HepG2 (cell line): ENCODE results near the gene RP2. TPM values are rescaled to one million over a fixed set of nuclear protein-coding genes. Genes with fewer than 3 reads are reported as not detected.

ENCODE experiments used
- ELF1 ChIP-seq: sonication (generic); formaldehyde crosslinking; IDR thresholded peaks from 2 replicates; pipeline ENCODE4 v1.4.0; 2020; ENCODE audit warnings: missing genetic modification reagents
- FOXM1 ChIP-seq: sonication (generic); formaldehyde crosslinking; IDR thresholded peaks from 2 replicates; pipeline ENCODE4 v1.5.0; 2020; ENCODE audit warnings: missing genetic modification reagents
- IKZF4 ChIP-seq: sonication (generic); formaldehyde crosslinking; IDR thresholded peaks from 2 replicates; pipeline ENCODE4 v1.5.1; 2020; ENCODE audit warnings: borderline replicate concordance, mild to moderate bottlenecking, low read depth, missing genetic modification reagents; ENCODE audit errors: not compliant biosample characterization
- MBD4 ChIP-seq: IDR thresholded peaks from 2 replicates; pipeline ENCODE4 v1.6.1; 2012; ENCODE audit warnings: low read length, inconsistent platforms, borderline replicate concordance
- PRPF4 ChIP-seq: fragments of 200-400 bp; formaldehyde crosslinking; IDR thresholded peaks from 2 replicates; pipeline ENCODE4 v1.6.1; 2016; ENCODE audit warnings: low read length, low read depth; ENCODE audit not compliant: poor library complexity, severe bottlenecking
- SIX4 ChIP-seq: sonication (generic); formaldehyde crosslinking; IDR thresholded peaks from 2 replicates; pipeline ENCODE4 v1.4.0; 2020; ENCODE audit warnings: missing genetic modification reagents
- SMAD1 ChIP-seq: sonication (generic); formaldehyde crosslinking; IDR thresholded peaks from 2 replicates; pipeline ENCODE4 v1.4.0; 2020; ENCODE audit warnings: missing genetic modification reagents, low read depth, mild to moderate bottlenecking, borderline replicate concordance
- SMAD9 ChIP-seq: sonication (generic); formaldehyde crosslinking; IDR thresholded peaks from 2 replicates; pipeline ENCODE4 v1.5.1; 2020; ENCODE audit warnings: mild to moderate bottlenecking, missing genetic modification reagents
- TGIF2 ChIP-seq: IDR thresholded peaks from 2 replicates; pipeline ENCODE4 v1.6.1; 2016; ENCODE audit warnings: control low read depth, missing compliant biosample characterization
- ZFP82 ChIP-seq: sonication (generic); formaldehyde crosslinking; IDR thresholded peaks from 2 replicates; pipeline ENCODE4 v1.5.1; 2020; ENCODE audit warnings: mild to moderate bottlenecking, missing genetic modification reagents, borderline replicate concordance
- ZNF260 ChIP-seq: sonication (generic); formaldehyde crosslinking; IDR thresholded peaks from 2 replicates; pipeline ENCODE4 v1.4.0; 2020; ENCODE audit warnings: missing genetic modification reagents, low read depth, mild to moderate bottlenecking, borderline replicate concordance
- ZNF841 ChIP-seq: sonication (generic); formaldehyde crosslinking; IDR thresholded peaks from 2 replicates; pipeline ENCODE4 v1.8.1; 2023; ENCODE audit warnings: missing genetic modification reagents, borderline replicate concordance
- ZSCAN29 ChIP-seq: sonication (generic); formaldehyde crosslinking; conservative IDR thresholded peaks from 2 replicates; pipeline ENCODE4 v1.4.0; 2020; ENCODE audit warnings: mild to moderate bottlenecking, missing genetic modification reagents
- polyA plus RNA-seq, 8 experiments: library from polyadenylated mRNA; depleted of rRNA in 3 of 8; stranded (reverse) in 7 of 8; unstranded in 1 of 8; fragments of >200 nt; fragmentation: Illumina TruSeq in 4 of 8; extraction: Trizol in 4 of 8; gene quantifications; 2 replicates each; pipeline versions ENCODE4 v1.2.1 to v1.2.3, GENCODE V29; 2011 to 2016; ENCODE audit warnings: low read depth in 4 of 8, missing spikeins in 1 of 8, mixed read lengths in 1 of 8; ENCODE audit not compliant: insufficient read depth in 1 of 8
- total RNA-seq, 5 experiments: library from RNA; depleted of rRNA; stranded (reverse); fragments of >200 nt; fragmentation: Illumina TruSeq; extraction: Trizol; gene quantifications; 2 replicates each; pipeline ENCODE4 v1.2.3, GENCODE V29; 2016; ENCODE audit warnings: low read depth in 1 of 5
- TF ChIP-seq, protein P1 (sequence below): sonication (generic); formaldehyde crosslinking; IDR thresholded peaks from 2 replicates; pipeline ENCODE4 v1.8.0; 2022; ENCODE audit warnings: mild to moderate bottlenecking, missing genetic modification reagents; ENCODE audit not compliant: insufficient replicate concordance
- TF ChIP-seq, protein P2 (sequence below): sonication (generic); formaldehyde crosslinking; IDR thresholded peaks from 2 replicates; pipeline ENCODE4 v1.4.0; 2020; ENCODE audit warnings: missing genetic modification reagents, borderline replicate concordance
- TF ChIP-seq, protein P3 (sequence below): sonication (generic); formaldehyde crosslinking; IDR thresholded peaks from 2 replicates; pipeline ENCODE4 v1.4.0; 2020; ENCODE audit warnings: mild to moderate bottlenecking, missing genetic modification reagents, borderline replicate concordance
- TF ChIP-seq, protein P4 (sequence below): sonication (generic); formaldehyde crosslinking; IDR thresholded peaks from 2 replicates; pipeline ENCODE4 v1.4.0; 2020; ENCODE audit warnings: mild to moderate bottlenecking, missing genetic modification reagents

The RP2 gene
- total and polyA plus RNA-seq, 2 of the 13 experiments (the other 11 are each of a cell fraction or from before 2014, with no cell fraction given): 5.0 to 9.9 TPM

DNA sequence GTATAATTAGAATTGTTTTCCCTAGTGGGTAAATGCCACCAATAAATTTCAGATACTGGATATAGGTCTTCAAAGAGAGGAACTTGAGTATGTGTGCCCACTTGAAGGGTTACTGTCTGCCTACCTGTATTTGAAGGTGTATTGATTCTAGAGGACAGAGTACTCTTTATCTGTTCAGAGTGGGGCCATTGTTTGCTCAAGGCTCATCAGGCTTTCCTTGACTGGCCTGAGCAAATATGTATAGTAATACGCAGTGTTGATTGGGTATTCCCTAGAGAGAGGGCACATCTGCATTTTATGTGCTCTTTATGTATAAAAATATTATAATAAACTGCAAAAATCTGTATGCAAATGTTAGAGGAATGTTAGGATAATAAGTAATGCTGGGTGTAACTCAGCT lies 23.7 kb downstream of the RP2 start (continued):
- TF ChIP-seq, protein P1, sequence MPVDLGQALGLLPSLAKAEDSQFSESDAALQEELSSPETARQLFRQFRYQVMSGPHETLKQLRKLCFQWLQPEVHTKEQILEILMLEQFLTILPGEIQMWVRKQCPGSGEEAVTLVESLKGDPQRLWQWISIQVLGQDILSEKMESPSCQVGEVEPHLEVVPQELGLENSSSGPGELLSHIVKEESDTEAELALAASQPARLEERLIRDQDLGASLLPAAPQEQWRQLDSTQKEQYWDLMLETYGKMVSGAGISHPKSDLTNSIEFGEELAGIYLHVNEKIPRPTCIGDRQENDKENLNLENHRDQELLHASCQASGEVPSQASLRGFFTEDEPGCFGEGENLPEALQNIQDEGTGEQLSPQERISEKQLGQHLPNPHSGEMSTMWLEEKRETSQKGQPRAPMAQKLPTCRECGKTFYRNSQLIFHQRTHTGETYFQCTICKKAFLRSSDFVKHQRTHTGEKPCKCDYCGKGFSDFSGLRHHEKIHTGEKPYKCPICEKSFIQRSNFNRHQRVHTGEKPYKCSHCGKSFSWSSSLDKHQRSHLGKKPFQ (CRISPR knock-in tag): no peak
- TF ChIP-seq IKZF4 (CRISPR knock-in tag): no peak
- no peak for TF ChIP-seq ZNF841 (CRISPR knock-in tag)
- TF ChIP-seq ZNF260: no peak
- TF ChIP-seq, protein P2, sequence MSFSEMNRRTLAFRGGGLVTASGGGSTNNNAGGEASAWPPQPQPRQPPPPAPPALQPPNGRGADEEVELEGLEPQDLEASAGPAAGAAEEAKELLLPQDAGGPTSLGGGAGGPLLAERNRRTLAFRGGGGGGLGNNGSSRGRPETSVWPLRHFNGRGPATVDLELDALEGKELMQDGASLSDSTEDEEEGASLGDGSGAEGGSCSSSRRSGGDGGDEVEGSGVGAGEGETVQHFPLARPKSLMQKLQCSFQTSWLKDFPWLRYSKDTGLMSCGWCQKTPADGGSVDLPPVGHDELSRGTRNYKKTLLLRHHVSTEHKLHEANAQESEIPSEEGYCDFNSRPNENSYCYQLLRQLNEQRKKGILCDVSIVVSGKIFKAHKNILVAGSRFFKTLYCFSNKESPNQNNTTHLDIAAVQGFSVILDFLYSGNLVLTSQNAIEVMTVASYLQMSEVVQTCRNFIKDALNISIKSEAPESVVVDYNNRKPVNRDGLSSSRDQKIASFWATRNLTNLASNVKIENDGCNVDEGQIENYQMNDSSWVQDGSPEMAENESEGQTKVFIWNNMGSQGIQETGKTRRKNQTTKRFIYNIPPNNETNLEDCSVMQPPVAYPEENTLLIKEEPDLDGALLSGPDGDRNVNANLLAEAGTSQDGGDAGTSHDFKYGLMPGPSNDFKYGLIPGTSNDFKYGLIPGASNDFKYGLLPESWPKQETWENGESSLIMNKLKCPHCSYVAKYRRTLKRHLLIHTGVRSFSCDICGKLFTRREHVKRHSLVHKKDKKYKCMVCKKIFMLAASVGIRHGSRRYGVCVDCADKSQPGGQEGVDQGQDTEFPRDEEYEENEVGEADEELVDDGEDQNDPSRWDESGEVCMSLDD (CRISPR knock-in tag): no peak
- TF ChIP-seq, protein P3, sequence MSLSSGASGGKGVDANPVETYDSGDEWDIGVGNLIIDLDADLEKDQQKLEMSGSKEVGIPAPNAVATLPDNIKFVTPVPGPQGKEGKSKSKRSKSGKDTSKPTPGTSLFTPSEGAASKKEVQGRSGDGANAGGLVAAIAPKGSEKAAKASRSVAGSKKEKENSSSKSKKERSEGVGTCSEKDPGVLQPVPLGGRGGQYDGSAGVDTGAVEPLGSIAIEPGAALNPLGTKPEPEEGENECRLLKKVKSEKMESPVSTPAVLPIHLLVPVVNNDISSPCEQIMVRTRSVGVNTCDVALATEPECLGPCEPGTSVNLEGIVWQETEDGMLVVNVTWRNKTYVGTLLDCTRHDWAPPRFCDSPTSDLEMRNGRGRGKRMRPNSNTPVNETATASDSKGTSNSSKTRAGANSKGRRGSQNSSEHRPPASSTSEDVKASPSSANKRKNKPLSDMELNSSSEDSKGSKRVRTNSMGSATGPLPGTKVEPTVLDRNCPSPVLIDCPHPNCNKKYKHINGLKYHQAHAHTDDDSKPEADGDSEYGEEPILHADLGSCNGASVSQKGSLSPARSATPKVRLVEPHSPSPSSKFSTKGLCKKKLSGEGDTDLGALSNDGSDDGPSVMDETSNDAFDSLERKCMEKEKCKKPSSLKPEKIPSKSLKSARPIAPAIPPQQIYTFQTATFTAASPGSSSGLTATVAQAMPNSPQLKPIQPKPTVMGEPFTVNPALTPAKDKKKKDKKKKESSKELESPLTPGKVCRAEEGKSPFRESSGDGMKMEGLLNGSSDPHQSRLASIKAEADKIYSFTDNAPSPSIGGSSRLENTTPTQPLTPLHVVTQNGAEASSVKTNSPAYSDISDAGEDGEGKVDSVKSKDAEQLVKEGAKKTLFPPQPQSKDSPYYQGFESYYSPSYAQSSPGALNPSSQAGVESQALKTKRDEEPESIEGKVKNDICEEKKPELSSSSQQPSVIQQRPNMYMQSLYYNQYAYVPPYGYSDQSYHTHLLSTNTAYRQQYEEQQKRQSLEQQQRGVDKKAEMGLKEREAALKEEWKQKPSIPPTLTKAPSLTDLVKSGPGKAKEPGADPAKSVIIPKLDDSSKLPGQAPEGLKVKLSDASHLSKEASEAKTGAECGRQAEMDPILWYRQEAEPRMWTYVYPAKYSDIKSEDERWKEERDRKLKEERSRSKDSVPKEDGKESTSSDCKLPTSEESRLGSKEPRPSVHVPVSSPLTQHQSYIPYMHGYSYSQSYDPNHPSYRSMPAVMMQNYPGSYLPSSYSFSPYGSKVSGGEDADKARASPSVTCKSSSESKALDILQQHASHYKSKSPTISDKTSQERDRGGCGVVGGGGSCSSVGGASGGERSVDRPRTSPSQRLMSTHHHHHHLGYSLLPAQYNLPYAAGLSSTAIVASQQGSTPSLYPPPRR (CRISPR knock-in tag): peak; percentile 44; the same call in 1 of the 2 replicates
- no peak for TF ChIP-seq ELF1 (CRISPR knock-in tag)
- no peak for TF ChIP-seq SMAD1
- no peak for TF ChIP-seq MBD4
- no peak for TF ChIP-seq PRPF4
- no peak for TF ChIP-seq ZFP82 (CRISPR knock-in tag)
- TF ChIP-seq, protein P4, sequence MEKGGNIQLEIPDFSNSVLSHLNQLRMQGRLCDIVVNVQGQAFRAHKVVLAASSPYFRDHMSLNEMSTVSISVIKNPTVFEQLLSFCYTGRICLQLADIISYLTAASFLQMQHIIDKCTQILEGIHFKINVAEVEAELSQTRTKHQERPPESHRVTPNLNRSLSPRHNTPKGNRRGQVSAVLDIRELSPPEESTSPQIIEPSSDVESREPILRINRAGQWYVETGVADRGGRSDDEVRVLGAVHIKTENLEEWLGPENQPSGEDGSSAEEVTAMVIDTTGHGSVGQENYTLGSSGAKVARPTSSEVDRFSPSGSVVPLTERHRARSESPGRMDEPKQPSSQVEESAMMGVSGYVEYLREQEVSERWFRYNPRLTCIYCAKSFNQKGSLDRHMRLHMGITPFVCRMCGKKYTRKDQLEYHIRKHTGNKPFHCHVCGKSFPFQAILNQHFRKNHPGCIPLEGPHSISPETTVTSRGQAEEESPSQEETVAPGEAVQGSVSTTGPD: no peak
- no peak for TF ChIP-seq TGIF2 (CRISPR knock-in tag)
- TF ChIP-seq FOXM1 (CRISPR knock-in tag): no peak
- TF ChIP-seq SMAD9 (CRISPR knock-in tag): no peak
- TF ChIP-seq ZSCAN29 (CRISPR knock-in tag): no peak
- no peak for TF ChIP-seq SIX4
